NCI-H774 (cell line): ENCODE results near the gene SCPEP1.

Experiments
- DNase-seq: peaks from one replicate; lab custom pipeline; 2025; lab: John Stamatoyannopoulos, UW

SCPEP1 gene

DNA sequence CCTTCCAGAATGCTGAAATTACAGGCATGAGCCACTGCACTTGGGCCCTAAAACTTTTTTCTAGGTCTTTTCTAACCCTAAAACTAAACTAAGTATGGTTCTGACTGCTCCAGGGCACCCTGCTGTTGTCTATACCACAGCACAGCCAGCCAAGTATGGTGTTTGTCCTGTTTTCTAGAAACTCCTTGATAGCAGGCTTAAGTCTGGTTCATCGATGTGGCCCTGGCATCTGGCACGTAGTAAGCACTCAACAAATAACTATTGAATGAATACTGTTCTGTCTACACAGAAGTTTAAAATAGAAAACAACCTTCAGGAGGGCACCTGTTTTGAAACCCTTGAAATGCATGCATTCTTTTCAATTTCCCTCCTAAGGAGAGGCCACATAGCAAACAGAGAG lies 62.6 kb downstream of the SCPEP1 start:
- DNase-seq, result no peak

GRCh38 chr17:57043276-57043675 lies 65.3 kb downstream of the SCPEP1 start:
- DNase-seq, result no peak

GRCh38 chr17:57044976-57045867 lies 67.3 kb downstream of the SCPEP1 start:
- no peak for DNase-seq

- no peak for DNase-seq
These were observed 68.2 kb downstream of the SCPEP1 start for GRCh38 chr17:57045868-57046704.

- DNase-seq, result no peak
These were observed 68.8 kb downstream of the SCPEP1 start for GRCh38 chr17:57046749-57047148.

DNA sequence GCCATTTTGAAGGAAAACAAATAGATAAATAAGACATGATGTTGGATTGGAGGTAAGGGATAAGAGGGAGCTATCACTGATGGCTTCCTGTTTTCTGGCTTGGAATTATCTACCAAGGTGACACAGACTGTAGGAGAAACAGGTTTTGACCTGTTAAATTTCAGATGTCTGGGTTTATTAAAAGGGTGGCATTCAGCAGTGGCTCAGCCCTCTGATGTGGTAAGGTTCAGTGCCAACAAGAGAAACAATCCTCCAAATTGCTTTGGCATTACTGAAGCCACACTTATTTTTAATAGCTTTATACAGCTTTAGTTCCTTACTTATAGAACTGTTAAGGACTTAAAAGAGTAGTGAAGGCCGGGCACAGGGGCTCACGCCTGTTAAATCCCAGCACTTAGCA lies 70.2 kb downstream of the SCPEP1 start:
- DNase-seq, result no peak

DNA sequence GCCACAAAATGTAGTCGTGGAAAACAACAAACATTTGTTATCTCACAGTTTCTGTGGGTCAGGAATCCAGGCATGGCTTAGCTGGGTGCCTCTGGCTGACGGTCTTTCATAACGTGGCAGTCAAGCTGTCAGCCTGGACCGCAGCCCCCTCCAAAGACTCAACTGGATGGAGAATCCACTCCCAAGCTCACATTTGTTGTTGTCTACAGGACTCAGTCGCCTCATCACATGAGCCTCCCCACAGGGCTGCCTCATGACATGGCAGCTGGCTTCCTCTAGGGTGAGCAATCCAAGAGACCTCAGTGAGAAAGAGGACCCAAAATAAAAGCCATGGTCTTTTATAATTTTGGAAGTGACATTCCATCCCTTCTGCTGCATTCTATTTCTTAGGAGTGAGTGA lies 72.4 kb downstream of the SCPEP1 start:
- DNase-seq, result no peak

- peak; percentile 95 for DNase-seq
These were observed 74.0 kb downstream of the SCPEP1 start for GRCh38 chr17:57051886-57052361.
